GM23248 (cell line): ENCODE results near the gene PLPPR1.

Experiments used
- EZH2 ChIP-seq: fragments of 200-600 bp; sonication (generic); IDR thresholded peaks from 2 replicates; pipeline ENCODE4 v1.6.1; 2018; ENCODE audit warnings: antibody characterized with exemption, mild to moderate bottlenecking; ENCODE audit not compliant: insufficient read depth, poor library complexity, severe bottlenecking
- EZH2phosphoT487 ChIP-seq: fragments of 200-600 bp; sonication (generic); IDR thresholded peaks from 2 replicates; pipeline ENCODE4 v1.6.1; 2018; ENCODE audit warnings: antibody characterized with exemption, moderate library complexity, mild to moderate bottlenecking, low read depth; ENCODE audit not compliant: insufficient read depth

DNA sequence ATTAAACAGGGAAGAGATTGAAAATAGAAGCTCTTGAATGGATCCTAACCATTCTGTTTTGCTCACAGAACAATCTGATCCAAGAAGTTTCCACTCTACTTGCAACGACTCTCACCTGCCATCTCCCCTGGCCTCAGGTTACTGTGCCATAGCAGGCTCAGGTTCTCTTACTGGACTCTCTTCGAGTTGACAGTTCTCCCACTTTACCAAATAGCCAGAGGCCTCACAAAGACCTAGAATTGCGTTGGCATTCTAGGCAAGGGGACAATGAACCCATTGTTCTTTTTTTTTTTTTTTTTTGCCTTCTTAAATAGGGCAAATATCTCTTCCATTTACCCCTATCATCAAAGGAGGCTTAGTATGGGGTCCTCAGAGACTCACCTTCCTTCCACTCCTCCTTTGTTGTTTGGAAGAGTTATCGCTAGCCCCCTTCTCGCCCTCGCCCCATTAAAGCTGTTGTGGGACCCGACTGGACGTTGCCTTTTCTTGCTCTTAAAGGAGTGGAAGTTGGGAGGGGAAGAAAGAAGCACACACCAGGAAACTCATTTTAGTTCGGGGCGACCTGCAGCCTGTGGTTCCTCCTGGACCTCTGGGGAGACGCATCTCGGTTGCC lies 688 bp upstream of the PLPPR1 start:
- TF ChIP-seq EZH2 (no peak), EZH2phosphoT487 (no peak)
